GM21619 (cell line): ENCODE measurements around the gene MAU2.

Experiments
- ATAC-seq: cut with Tn5 transposase; IDR thresholded peaks from one replicate; pipeline ENCODE4 v1.9.1; 2021; ENCODE audit not compliant: unreplicated experiment

The MAU2 gene

GRCh38 chr19:19320361-19321140 lies at the start of gene MAU2, which contains the start of gene SUGP1:
TSS of gene MAU2 (plus strand) at chr19:19320829. CDS start at chr19:19320860, 31 bp downstream.
TSS of gene SUGP1 (minus strand) at chr19:19320509. CDS start at chr19:19320496, 13 bp downstream.
- peak; percentile 88 for ATAC-seq

GRCh38 chr19:19271828-19272599 lies 48.6 kb upstream of the MAU2 start:
- no peak for ATAC-seq

- no peak for ATAC-seq
Observed at GRCh38 chr19:19274146-19274545, 46.5 kb upstream of the MAU2 start.

- no peak for ATAC-seq
Observed at GRCh38 chr19:19274716-19275565, 45.7 kb upstream of the MAU2 start.

- no peak for ATAC-seq
Observed at GRCh38 chr19:19276386-19276785, 44.2 kb upstream of the MAU2 start.

- ATAC-seq: no peak
Observed at GRCh38 chr19:19276851-19277250, 43.8 kb upstream of the MAU2 start.

- no peak for ATAC-seq
Observed at GRCh38 chr19:19278315-19278714, 42.3 kb upstream of the MAU2 start.

GRCh38 chr19:19279062-19279612 lies 41.5 kb upstream of the MAU2 start:
- no peak for ATAC-seq

GRCh38 chr19:19279853-19280252 lies 40.8 kb upstream of the MAU2 start:
- no peak for ATAC-seq

- ATAC-seq: no peak
Observed at GRCh38 chr19:19280561-19280960, 40.1 kb upstream of the MAU2 start.

GRCh38 chr19:19285686-19286085 lies 34.9 kb upstream of the MAU2 start:
- no peak for ATAC-seq

- ATAC-seq: no peak
Observed at GRCh38 chr19:19292607-19293006, 28.0 kb upstream of the MAU2 start.

- no peak for ATAC-seq
Observed at GRCh38 chr19:19294914-19295313, 25.7 kb upstream of the MAU2 start.

GRCh38 chr19:19296953-19297689 lies 23.5 kb upstream of the MAU2 start:
- ATAC-seq: no peak

GRCh38 chr19:19297759-19298158 lies 22.9 kb upstream of the MAU2 start:
- no peak for ATAC-seq

- ATAC-seq: no peak
Observed at GRCh38 chr19:19300613-19301012, 20.0 kb upstream of the MAU2 start.

GRCh38 chr19:19303411-19303810 lies 17.2 kb upstream of the MAU2 start:
- no peak for ATAC-seq

GRCh38 chr19:19304186-19304965 lies 16.3 kb upstream of the MAU2 start:
- ATAC-seq: no peak

GRCh38 chr19:19305066-19305465 lies 15.6 kb upstream of the MAU2 start:
- ATAC-seq: no peak
